Kidney (tissue), 14 donors: ENCODE measurements around the gene BCKDHB. TPM values are rescaled to one million over a fixed set of nuclear protein-coding genes. Genes with fewer than 3 reads are reported as not detected.

Experiments used
- DNase-seq, 5 donors: peaks; one replicate each; pipeline ENCODE4 v3.0.0-alpha.2; 2013 to 2020
- FAIRE-seq: peaks from 2 replicates; lab custom pipeline; 2012; peaks lifted over from hg19 to GRCh38; lab: Jason Lieb, UNC
- H3K27ac ChIP-seq, 2 donors: one replicate each; pipeline ENCODE4 v1.7.0; 2013; ENCODE audit warnings: low read depth in 2 of 2, low read length in 2 of 2, inconsistent platforms in 1 of 2
- H3K27me3 ChIP-seq: one replicate; pipeline ENCODE4 v1.7.1; 2013; ENCODE audit warnings: low read length, inconsistent platforms; ENCODE audit not compliant: control insufficient read depth, insufficient read depth
- H3K36me3 ChIP-seq, 3 donors: one replicate each; pipeline versions ENCODE4 v1.7.0 to v1.7.1; 2013; ENCODE audit warnings: low read length in 3 of 3, control low read depth in 1 of 3, inconsistent platforms in 1 of 3; ENCODE audit not compliant: insufficient read depth in 3 of 3, control insufficient read depth in 2 of 3
- H3K4me1 ChIP-seq, 3 donors: one replicate each; pipeline versions ENCODE4 v1.7.0 to v1.7.1; 2013; ENCODE audit warnings: low read length in 3 of 3, inconsistent platforms in 1 of 3, low read depth in 1 of 3; ENCODE audit not compliant: control insufficient read depth in 2 of 3, insufficient read depth in 2 of 3
- H3K4me3 ChIP-seq, 3 donors: one replicate each; pipeline versions ENCODE4 v1.7.0 to v1.8.1; 2013; ENCODE audit warnings: low read length in 3 of 3, control low read depth in 1 of 3, inconsistent platforms in 1 of 3
- H3K9ac ChIP-seq, 3 donors: one replicate each; pipeline versions ENCODE4 v1.7.0 to v1.7.1; 2013; ENCODE audit warnings: low read length in 3 of 3, control low read depth in 1 of 3, inconsistent platforms in 1 of 3
- H3K9me3 ChIP-seq, 3 donors: one replicate each; pipeline versions ENCODE4 v1.7.0 to v1.7.1; 2013; ENCODE audit warnings: low read length in 3 of 3, control low read depth in 1 of 3, inconsistent platforms in 1 of 3; ENCODE audit not compliant: control insufficient read depth in 2 of 3, insufficient read depth in 1 of 3
- intact Hi-C: fragments of 100-400 bp; cut with DNase I; formaldehyde crosslinking; loops from one replicate; pipeline ENCODE4 v1.11.1; 2022
- polyA plus RNA-seq: library from polyadenylated mRNA; stranded (reverse); fragments of 350-450 nt; fragmentation: Illumina TruSeq; extraction: RNeasy Lipid Tissue Mini Kit (QIAGEN cat#74804); gene quantifications from one replicate; pipeline ENCODE4 v1.2.3, GENCODE V29; 2014; ENCODE audit warnings: low read depth, low replicate concordance; ENCODE audit not compliant: insufficient read depth
- total RNA-seq: library from RNA; stranded (reverse); fragmentation: NEBNext Ultra II Directional; extraction: Animal tissue kit (Norgen Biotek cat#: 25700); gene quantifications from one replicate; pipeline ENCODE4 v1.2.1, GENCODE V29; 2021
- TF ChIP-seq, protein P1 (sequence below): IDR thresholded peaks from 3 replicates; pipeline ENCODE4 v1.5.1; 2012; ENCODE audit warnings: mild to moderate bottlenecking, moderate library complexity, borderline replicate concordance; ENCODE audit not compliant: insufficient read depth; ENCODE audit errors: extremely low read depth
- donor health status: control.
- donor health status: control.
- donor health status: control.
- donor health status: control.
- donor health status: control.
- donor health status: DM: yes; HTN: yes; CAD: no.
- donor health status: Normal renal cell carcinoma (clear cell type).

BCKDHB gene
- total and polyA plus RNA-seq, 2 donors from 2014 or later = 21.0 to 22.8 TPM

DNA sequence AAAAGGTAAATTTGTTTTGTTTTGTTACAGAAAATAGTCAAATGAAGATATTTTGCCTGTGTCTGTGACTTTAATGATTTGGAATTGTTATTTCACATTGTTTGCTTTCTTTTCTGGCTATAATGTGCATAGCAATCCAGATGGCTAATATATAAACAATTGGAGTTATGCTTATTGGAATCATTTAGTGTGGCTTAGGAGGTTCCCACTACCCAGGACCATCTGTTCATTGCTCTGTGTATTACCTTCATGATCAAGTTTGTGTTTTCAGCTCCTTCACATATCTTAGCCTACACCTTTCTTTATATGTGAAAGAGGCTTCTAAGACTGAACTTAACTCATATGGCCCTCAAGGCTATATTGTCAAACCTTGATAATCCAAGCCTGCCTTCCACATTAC lies 232.9 kb downstream of the BCKDHB start:
- no peak overlapping the region for H3K4me3 ChIP-seq
- TF ChIP-seq, protein P1, sequence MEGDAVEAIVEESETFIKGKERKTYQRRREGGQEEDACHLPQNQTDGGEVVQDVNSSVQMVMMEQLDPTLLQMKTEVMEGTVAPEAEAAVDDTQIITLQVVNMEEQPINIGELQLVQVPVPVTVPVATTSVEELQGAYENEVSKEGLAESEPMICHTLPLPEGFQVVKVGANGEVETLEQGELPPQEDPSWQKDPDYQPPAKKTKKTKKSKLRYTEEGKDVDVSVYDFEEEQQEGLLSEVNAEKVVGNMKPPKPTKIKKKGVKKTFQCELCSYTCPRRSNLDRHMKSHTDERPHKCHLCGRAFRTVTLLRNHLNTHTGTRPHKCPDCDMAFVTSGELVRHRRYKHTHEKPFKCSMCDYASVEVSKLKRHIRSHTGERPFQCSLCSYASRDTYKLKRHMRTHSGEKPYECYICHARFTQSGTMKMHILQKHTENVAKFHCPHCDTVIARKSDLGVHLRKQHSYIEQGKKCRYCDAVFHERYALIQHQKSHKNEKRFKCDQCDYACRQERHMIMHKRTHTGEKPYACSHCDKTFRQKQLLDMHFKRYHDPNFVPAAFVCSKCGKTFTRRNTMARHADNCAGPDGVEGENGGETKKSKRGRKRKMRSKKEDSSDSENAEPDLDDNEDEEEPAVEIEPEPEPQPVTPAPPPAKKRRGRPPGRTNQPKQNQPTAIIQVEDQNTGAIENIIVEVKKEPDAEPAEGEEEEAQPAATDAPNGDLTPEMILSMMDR = no peak

DNA sequence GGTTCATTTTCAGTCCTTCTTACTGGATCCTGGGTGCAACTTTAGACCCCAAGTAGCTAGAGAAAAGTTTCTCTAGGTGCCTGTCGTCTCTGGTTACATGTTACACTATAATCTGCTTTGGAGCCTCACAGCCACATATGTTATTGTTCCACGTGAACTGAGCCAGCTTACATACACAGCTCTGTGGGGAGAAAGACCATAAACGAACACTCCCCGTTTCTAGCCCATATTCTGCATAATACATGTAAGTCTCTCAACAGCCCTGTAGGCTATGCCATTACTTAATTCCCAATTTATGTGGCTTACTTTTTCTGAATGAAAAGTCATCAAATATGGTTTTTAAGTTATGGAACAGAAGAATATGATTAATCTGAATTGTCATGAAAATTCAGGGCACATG lies 233.8 kb downstream of the BCKDHB start:
- H3K36me3 ChIP-seq = no peaks in the 10 kb centered on the region
- intact Hi-C loops = no loop called here
- DNase-seq = no peak

More for the DNA sequence above, 232.9 kb downstream of the BCKDHB start:
- Histone ChIP-seq H3K27ac (no peak overlapping the region), H3K9ac (no peak overlapping the region), H3K9me3 (no peaks in the 10 kb centered on the region), H3K36me3 (no peaks in the 10 kb centered on the region), H3K27me3 (no peaks in the 10 kb centered on the region), H3K4me1 (no peaks in the 10 kb centered on the region)
- intact Hi-C loops = no loop called here
- no peak for DNase-seq
- no peak for FAIRE-seq

DNA sequence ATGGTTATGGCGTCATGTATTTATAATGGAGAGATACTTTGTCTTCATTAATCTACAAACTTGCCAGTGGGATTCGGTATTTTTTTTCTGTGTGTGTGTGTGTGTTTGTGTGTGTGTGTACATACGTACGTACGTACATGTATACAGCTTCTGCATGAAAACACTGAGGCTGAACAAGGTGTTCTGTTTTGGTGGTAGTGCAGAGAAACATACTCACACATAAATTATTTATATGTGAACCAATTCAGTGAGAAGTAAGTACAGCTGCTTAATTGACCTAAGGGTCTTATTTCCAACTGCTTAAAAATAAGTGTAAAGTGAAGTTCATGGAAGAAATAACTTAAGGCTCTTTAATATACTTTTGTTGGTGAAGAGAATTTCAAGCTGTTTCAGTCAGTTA lies 234.2 kb downstream of the BCKDHB start:
- peak in 1 of 5 donors; percentile 69 for DNase-seq
- Histone ChIP-seq H3K9ac (no peak overlapping the region), H3K27me3 (no peaks in the 10 kb centered on the region), H3K4me3 (no peak overlapping the region), H3K9me3 (no peaks in the 10 kb centered on the region), H3K4me1 (no peaks in the 10 kb centered on the region), H3K27ac (no peak overlapping the region), H3K36me3 (no peaks in the 10 kb centered on the region)
- FAIRE-seq = no peak
- intact Hi-C loops = no loop called here
- TF ChIP-seq, protein P1 = no peak

More for the DNA sequence above, 233.8 kb downstream of the BCKDHB start:
- no peak overlapping the region for H3K27ac ChIP-seq
- H3K4me3 ChIP-seq = no peak overlapping the region
- TF ChIP-seq, protein P1 = no peak
- no peaks in the 10 kb centered on the region for H3K4me1 ChIP-seq
- no peak for FAIRE-seq
- H3K27me3 ChIP-seq = no peaks in the 10 kb centered on the region
- no peak overlapping the region for H3K9ac ChIP-seq
- H3K9me3 ChIP-seq = no peaks in the 10 kb centered on the region

DNA sequence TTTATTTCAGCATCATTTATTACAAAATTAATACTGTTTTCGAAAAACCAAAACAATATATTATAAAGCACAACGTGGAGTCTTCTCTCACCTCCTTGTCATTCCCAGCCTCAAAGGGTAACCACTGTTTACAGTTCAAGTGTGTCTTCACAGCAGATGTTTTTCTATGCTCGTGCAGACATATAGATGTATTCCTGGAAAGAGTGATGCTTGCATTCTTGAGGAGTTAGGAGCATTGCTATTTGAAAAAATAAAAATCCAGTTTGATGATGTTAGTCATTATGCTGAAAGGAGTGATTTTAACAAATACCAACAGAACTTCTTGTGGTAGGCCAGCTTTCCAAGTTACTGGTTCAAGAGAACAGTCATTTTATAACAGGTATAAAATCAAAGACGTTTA lies 234.9 kb downstream of the BCKDHB start:
- intact Hi-C loops = no loop called here

More for the DNA sequence above, 234.9 kb downstream of the BCKDHB start:
- DNase-seq = no peak
- no peaks in the 10 kb centered on the region for H3K36me3 ChIP-seq
- H3K9me3 ChIP-seq = no peaks in the 10 kb centered on the region
- no peak for FAIRE-seq
- H3K4me1 ChIP-seq = no peaks in the 10 kb centered on the region
- H3K27ac ChIP-seq = no peak overlapping the region
- H3K4me3 ChIP-seq = no peak overlapping the region
- H3K27me3 ChIP-seq = no peaks in the 10 kb centered on the region
- TF ChIP-seq, protein P1 = no peak
- no peak overlapping the region for H3K9ac ChIP-seq
